Lung (tissue), 12 donors: Measurements from ENCODE around the gene MAPK4. TPM values are rescaled to one million over a fixed set of nuclear protein-coding genes. Genes with fewer than 3 reads are reported as not detected.
"Not testable (repeated sequence)": the region's sequence is repeated elsewhere in the genome, so short reads cannot be mapped to it uniquely, and the experiment has no call there.

Experiments
- ATAC-seq: fragments of 200-7000 bp; cut with Tn5 transposase; one replicate; pipeline ENCODE4 v1.9.1; 2020; ENCODE audit warnings: moderate number of reproducible peaks; ENCODE audit not compliant: insufficient read depth, low FRiP score
- DNase-seq, 3 donors: peaks; one replicate each; pipeline ENCODE4 v3.0.0-alpha.2; 2013 to 2017
- H3K27ac ChIP-seq, 2 donors: one replicate each; pipeline ENCODE4 v1.5.1; 2013; ENCODE audit warnings: mild to moderate bottlenecking in 2 of 2, moderate library complexity in 2 of 2, control low read depth in 1 of 2, inconsistent platforms in 1 of 2, low read depth in 1 of 2, low read length in 1 of 2
- H3K27me3 ChIP-seq, 3 donors: one replicate each; pipeline ENCODE4 v1.5.1; 2013; ENCODE audit warnings: low read length in 2 of 3; ENCODE audit not compliant: control insufficient read depth in 3 of 3, insufficient read depth in 3 of 3
- H3K36me3 ChIP-seq, 4 donors: one replicate each; pipeline ENCODE4 v1.5.1; 2013; ENCODE audit warnings: low read length in 4 of 4, mild to moderate bottlenecking in 1 of 4, moderate library complexity in 1 of 4; ENCODE audit not compliant: control insufficient read depth in 4 of 4, insufficient read depth in 4 of 4
- H3K4me1 ChIP-seq, 5 donors: one replicate each; pipeline ENCODE4 v1.5.1; 2013; ENCODE audit warnings: low read length in 5 of 5, mild to moderate bottlenecking in 2 of 5, moderate library complexity in 1 of 5; ENCODE audit not compliant: control insufficient read depth in 5 of 5, insufficient read depth in 5 of 5
- H3K4me3 ChIP-seq: one replicate; pipeline ENCODE4 v1.5.1; 2013; ENCODE audit warnings: mild to moderate bottlenecking, control low read depth, moderate library complexity
- H3K9ac ChIP-seq, 2 donors: one replicate each; pipeline ENCODE4 v1.5.1; 2013; ENCODE audit warnings: low read length in 2 of 2, control low read depth in 1 of 2; ENCODE audit not compliant: insufficient read depth in 1 of 2
- H3K9me3 ChIP-seq, 4 donors: one replicate each; pipeline ENCODE4 v1.5.1; 2013; ENCODE audit warnings: low read length in 3 of 4, mild to moderate bottlenecking in 1 of 4, moderate library complexity in 1 of 4; ENCODE audit not compliant: control insufficient read depth in 4 of 4, insufficient read depth in 3 of 4
- WGBS, 2 donors: extraction: QIAGEN DNeasy Blood & Tissue Kit; methylation state at CpG; one replicate each; pipeline ENCODE4 v1.1.7; 2013; 5-methylcytosine and 5-hydroxymethylcytosine counted together
- polyA plus RNA-seq, 2 donors: library from polyadenylated mRNA; stranded (reverse); fragments of 200-250 nt; gene quantifications; one replicate each; pipeline ENCODE4 v1.2.1, GENCODE V29; 2013
- total RNA-seq, 2 donors: library from RNA; depleted of rRNA in 1 of 2; stranded (reverse); fragments of >200 nt in 1 of 2; gene quantifications; one replicate each; pipeline ENCODE4 v1.2.1, GENCODE V29; 2014 to 2021
- TF ChIP-seq, protein P1 (sequence below): IDR thresholded peaks from 2 replicates; pipeline ENCODE4 v1.5.1; 2012; ENCODE audit warnings: mild to moderate bottlenecking; ENCODE audit errors: control extremely low read depth, extremely low read depth
- donor health status: control.
- donor health status: control.
- donor health status: Bipolar disorder and iron deficiency.
- donor health status: healthy.
- donor health status: DM: yes; HTN: yes; CAD: no.

MAPK4 gene
- total and polyA plus RNA-seq, 4 donors: 1.8 to 10.7 (median 3.9) TPM

DNA sequence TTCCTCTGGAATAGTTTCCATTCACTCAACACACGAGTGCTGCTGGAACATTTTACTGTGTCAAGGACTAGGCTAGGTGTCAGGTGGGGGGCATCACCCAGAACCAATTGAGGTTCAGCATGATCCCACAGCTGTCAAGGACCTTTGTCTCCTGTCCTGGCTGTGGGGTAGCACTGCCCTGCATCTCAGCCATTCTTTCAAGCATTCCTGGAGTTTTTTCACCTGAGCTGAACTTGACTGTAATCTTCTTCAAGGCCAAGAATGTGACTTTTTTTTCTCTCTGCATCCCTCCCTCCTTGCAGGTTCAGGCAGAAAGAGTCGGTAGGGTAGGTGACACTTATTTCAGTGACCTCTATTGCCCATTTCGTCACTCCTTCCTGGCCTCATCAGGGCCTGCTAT lies 3.5 kb downstream of the MAPK4 start:
- 62% methylated on average over 3 of the region's 3 CpGs for WGBS, 2 donors
- Histone ChIP-seq H3K9me3 (no peaks in the 10 kb centered on the region), H3K4me3 (no peak overlapping the region), H3K4me1 (peaks cover 0 to 11% (median 6%) of the 10 kb centered on the region in 5 donors), H3K27me3 (peaks cover 0 to 34% (median 22%) of the 10 kb centered on the region in 3 donors), H3K27ac (no peak overlapping the region), H3K9ac (no peak overlapping the region), H3K36me3 (no peaks in the 10 kb centered on the region)
- no peak for ATAC-seq
- TF ChIP-seq, protein P1, sequence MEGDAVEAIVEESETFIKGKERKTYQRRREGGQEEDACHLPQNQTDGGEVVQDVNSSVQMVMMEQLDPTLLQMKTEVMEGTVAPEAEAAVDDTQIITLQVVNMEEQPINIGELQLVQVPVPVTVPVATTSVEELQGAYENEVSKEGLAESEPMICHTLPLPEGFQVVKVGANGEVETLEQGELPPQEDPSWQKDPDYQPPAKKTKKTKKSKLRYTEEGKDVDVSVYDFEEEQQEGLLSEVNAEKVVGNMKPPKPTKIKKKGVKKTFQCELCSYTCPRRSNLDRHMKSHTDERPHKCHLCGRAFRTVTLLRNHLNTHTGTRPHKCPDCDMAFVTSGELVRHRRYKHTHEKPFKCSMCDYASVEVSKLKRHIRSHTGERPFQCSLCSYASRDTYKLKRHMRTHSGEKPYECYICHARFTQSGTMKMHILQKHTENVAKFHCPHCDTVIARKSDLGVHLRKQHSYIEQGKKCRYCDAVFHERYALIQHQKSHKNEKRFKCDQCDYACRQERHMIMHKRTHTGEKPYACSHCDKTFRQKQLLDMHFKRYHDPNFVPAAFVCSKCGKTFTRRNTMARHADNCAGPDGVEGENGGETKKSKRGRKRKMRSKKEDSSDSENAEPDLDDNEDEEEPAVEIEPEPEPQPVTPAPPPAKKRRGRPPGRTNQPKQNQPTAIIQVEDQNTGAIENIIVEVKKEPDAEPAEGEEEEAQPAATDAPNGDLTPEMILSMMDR: no peak
- DNase-seq: no peak

- no peak overlapping the region for H3K27ac ChIP-seq
- peaks cover 0 to 4% (median 4%) of the 10 kb centered on the region in 3 donors for H3K27me3 ChIP-seq
- no peak for ATAC-seq
- no peak overlapping the region for H3K4me3 ChIP-seq
- H3K9ac ChIP-seq: no peak overlapping the region
- no peaks in the 10 kb centered on the region for H3K4me1 ChIP-seq
- H3K9me3 ChIP-seq: no peaks in the 10 kb centered on the region
- no peaks in the 10 kb centered on the region for H3K36me3 ChIP-seq
- no peak for DNase-seq
- TF ChIP-seq, protein P1: no peak
Observed at GRCh38 chr18:50569930-50570329, 10.0 kb downstream of the MAPK4 start.

- no peak overlapping the region for H3K27ac ChIP-seq
- peaks cover 0 to 4% (median 0%) of the 10 kb centered on the region in 3 donors for H3K27me3 ChIP-seq
- no peak overlapping the region for H3K4me3 ChIP-seq
- ATAC-seq (no peak), DNase-seq (no peak)
- H3K36me3 ChIP-seq: no peaks in the 10 kb centered on the region
- no peak overlapping the region for H3K9ac ChIP-seq
- H3K4me1 ChIP-seq: no peaks in the 10 kb centered on the region
- no peaks in the 10 kb centered on the region for H3K9me3 ChIP-seq
- TF ChIP-seq, protein P1: no peak
- WGBS, 2 donors: 78 to 83% methylated on average over 2 of the region's 2 CpGs
Observed at GRCh38 chr18:50571606-50572005, 11.7 kb downstream of the MAPK4 start.

DNA sequence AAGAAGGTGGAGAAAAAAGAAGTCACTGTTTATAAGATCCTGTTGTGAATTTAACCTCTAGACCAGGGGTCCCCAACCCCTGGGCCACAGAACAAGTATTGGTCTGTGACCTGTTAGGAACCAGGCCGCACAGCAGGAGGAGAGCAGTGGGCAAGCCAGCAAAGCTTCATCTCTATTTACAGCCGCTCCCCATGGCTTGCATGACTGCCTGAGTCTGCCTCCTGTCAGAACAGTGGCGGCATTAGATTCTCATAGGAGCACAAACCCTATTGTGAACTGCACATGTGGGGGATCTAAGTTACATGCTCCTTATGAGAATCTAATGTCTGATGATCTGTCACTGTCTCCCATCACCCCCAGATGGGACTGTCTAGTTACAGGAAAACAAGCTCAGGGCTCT lies 13.3 kb downstream of the MAPK4 start:
- H3K27ac ChIP-seq, H3K4me3 ChIP-seq, H3K9me3 ChIP-seq, H3K27me3 ChIP-seq, H3K4me1 ChIP-seq, H3K36me3 ChIP-seq, ATAC-seq, DNase-seq, H3K9ac ChIP-seq: not testable (repeated sequence)
- WGBS, 2 donors: 89 to 91% methylated on average over 3 of the region's 3 CpGs
